ENCODE results near the gene ATR.
"Not testable (repeated sequence)": the region's sequence is repeated elsewhere in the genome, so short reads cannot be mapped to it uniquely, and the experiment has no call there.

ATR gene

GRCh38 chr3:142434503-142434902, 144.0 kb downstream of the ATR start:
- Mint-ChIP-seq H3K36me3 (ENCODE audit: low read depth) (peaks cover 54% of the 10 kb centered on the region), H3K27ac (no peak overlapping the region), H3K4me1 (ENCODE audit: low read depth) (peaks cover 46% of the 10 kb centered on the region), H3K27me3 (no peaks in the 10 kb centered on the region), H3K9me3 (no peaks in the 10 kb centered on the region), H3K4me3 (no peak overlapping the region)
- DNase-seq: no peak

- H3K4me3 Mint-ChIP-seq: no peak overlapping the region
- H3K4me1 Mint-ChIP-seq (ENCODE audit: low read depth): peaks cover 41% of the 10 kb centered on the region
- H3K27ac Mint-ChIP-seq: no peak overlapping the region
- no peak for DNase-seq
- no peaks in the 10 kb centered on the region for H3K27me3 Mint-ChIP-seq
- no peaks in the 10 kb centered on the region for H3K9me3 Mint-ChIP-seq
- peaks cover 58% of the 10 kb centered on the region for H3K36me3 Mint-ChIP-seq (ENCODE audit: low read depth)
Observed at GRCh38 chr3:142433110-142433509, 145.4 kb downstream of the ATR start.

- Mint-ChIP-seq H3K4me1 (ENCODE audit: low read depth) (peaks cover 30% of the 10 kb centered on the region), H3K27ac (peak overlapping the region; percentile 12), H3K4me3 (no peak overlapping the region), H3K9me3 (no peaks in the 10 kb centered on the region), H3K27me3 (no peaks in the 10 kb centered on the region), H3K36me3 (ENCODE audit: low read depth) (peaks cover 61% of the 10 kb centered on the region)
- no peak for DNase-seq
Observed at GRCh38 chr3:142429582-142429981, 149.0 kb downstream of the ATR start.

DNA sequence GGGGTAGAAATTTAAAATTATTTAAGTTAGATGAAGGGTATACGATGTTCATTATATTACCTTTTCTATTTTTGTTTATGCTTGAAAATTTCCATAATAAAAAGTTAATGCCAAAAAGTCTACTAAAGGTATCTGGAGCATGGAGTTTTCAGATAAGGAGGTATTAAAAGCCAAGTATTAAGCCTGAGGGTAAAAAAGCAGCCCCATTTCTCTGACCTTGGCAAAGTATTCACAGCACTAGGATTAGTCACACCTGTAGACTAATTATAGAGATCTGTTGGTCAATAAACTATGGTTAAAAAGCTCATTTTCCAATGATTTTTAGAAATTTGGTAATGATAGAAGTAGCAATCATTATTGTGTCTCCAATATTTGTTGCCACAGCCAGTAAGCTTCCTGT, 153.8 kb downstream of the ATR start:
- peaks cover 13% of the 10 kb centered on the region for H3K4me1 Mint-ChIP-seq (ENCODE audit: low read depth)
- no peaks in the 10 kb centered on the region for H3K27me3 Mint-ChIP-seq
- H3K4me3 Mint-ChIP-seq: no peak overlapping the region
- no peak overlapping the region for H3K27ac Mint-ChIP-seq
- no peaks in the 10 kb centered on the region for H3K9me3 Mint-ChIP-seq
- H3K36me3 Mint-ChIP-seq (ENCODE audit: low read depth): peaks cover 73% of the 10 kb centered on the region
- no peak for DNase-seq

DNA sequence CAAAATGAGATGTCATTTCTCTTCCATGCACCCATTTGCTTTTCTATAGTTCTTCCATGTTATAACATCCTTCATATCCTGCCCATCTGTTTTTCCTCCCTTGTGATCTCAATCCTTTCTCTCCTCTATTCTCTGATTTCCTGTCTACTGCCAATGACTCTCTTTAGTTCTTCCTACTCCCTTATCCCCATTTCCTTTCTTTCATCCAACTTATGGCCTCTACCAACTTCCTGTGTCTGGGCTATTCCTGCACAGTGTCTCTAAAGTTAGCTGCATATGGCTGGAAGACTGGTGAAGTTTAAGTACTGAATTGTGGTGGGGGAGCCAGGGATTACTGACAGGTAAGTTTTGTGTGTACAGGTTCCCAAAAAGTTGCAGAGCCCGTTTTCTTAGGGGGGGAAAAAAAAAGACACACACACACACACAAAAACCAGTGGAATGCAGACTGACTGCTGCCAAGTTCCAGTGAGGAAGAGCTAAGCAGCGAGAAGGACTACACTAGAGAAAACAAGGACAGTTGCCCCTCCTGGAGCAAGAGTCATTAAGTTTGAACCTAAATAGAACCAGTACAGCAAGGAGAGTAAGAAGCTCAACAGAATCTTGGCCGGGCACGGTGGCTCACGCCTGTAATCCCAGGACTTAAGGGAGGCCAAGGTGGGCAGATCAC, 159.5 kb downstream of the ATR start:
- no peak for DNase-seq
- Mint-ChIP-seq H3K4me1 (ENCODE audit: low read depth) (no peaks in the 10 kb centered on the region), H3K27me3 (no peaks in the 10 kb centered on the region), H3K27ac (peak overlapping the region; percentile 44), H3K36me3 (ENCODE audit: low read depth) (peaks cover 86% of the 10 kb centered on the region), H3K9me3 (no peaks in the 10 kb centered on the region), H3K4me3 (no peak overlapping the region)

GRCh38 chr3:142417302-142417701, 161.2 kb downstream of the ATR start:
- H3K27ac Mint-ChIP-seq: no peak overlapping the region
- DNase-seq: no peak
- H3K4me1 Mint-ChIP-seq (ENCODE audit: low read depth): no peaks in the 10 kb centered on the region
- H3K27me3 Mint-ChIP-seq: no peaks in the 10 kb centered on the region
- no peaks in the 10 kb centered on the region for H3K9me3 Mint-ChIP-seq
- no peak overlapping the region for H3K4me3 Mint-ChIP-seq
- H3K36me3 Mint-ChIP-seq (ENCODE audit: low read depth): peaks cover 86% of the 10 kb centered on the region

DNA sequence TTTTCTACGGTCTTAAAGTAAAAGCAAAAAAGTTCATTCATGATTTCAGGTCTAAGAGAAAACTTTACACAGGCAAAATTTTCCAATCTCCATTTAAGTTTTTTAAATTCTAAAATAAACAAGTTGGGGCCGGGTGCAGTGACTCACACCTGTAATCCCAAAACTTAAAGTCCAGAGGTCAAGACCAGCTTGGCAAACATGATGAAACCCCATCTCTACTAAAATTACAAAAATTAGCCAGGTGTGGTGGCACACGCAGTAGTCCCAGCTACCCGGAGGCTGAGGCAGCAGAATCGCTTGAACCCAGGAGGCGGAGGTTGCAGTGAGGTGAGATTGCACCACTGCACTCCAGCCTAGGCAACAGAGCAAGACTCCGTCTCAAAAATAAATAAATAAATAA, 178.0 kb downstream of the ATR start:
- not testable (repeated sequence) for H3K27ac Mint-ChIP-seq; H3K4me3 Mint-ChIP-seq; H3K27me3 Mint-ChIP-seq; H3K9me3 Mint-ChIP-seq; H3K4me1 Mint-ChIP-seq (ENCODE audit: low read depth); DNase-seq
- H3K36me3 Mint-ChIP-seq (ENCODE audit: low read depth): peaks cover 66% of the 10 kb centered on the region

All from activated T-cell treated with anti-CD3 and anti-CD28 coated beads, Interleukin-2, amount 50 U/mL, for 24 hours (primary cell).